IMR-90 (cell line): ENCODE data around the gene ABL1. TPM values are rescaled to one million over a fixed set of nuclear protein-coding genes. Genes with fewer than 3 reads are reported as not detected.

Source experiments
- ATAC-seq: fragments of 200-7000 bp; cut with Tn5 transposase; 2 replicates; pipeline ENCODE4 v1.9.1; 2020; ENCODE audit warnings: low read depth, mild to moderate bottlenecking, moderate library complexity
- BruUV-seq: library from RNA; stranded (reverse); fragments of 400-500 nt; replicated peaks from 2 replicates; lab custom pipeline; 2021; lab: Mats Ljungman, UMichigan
- CTCF ChIA-PET: fragments of 300-600 bp; formaldehyde crosslinking; extraction: SDS; loops from one replicate; lab custom pipeline; 2021; ENCODE audit warnings: antibody characterized with exemption; lab: Yijun Ruan, JAX
- POLR2A ChIA-PET: fragments of 300-600 bp; sonication (Branson Sonifier 250); formaldehyde crosslinking; loops from one replicate; lab custom pipeline; 2022; ENCODE audit warnings: antibody characterized with exemption; ENCODE audit not compliant: unreplicated experiment; lab: Charles Lee
- DNase-seq: peaks from one replicate; pipeline ENCODE4 v3.0.0; 2013
- H2AFZ ChIP-seq: replicated peaks from 2 replicates; pipeline ENCODE3; 2013; ENCODE audit warnings: low read length, mild to moderate bottlenecking; ENCODE audit not compliant: poor library complexity
- H2AK5ac ChIP-seq: 2 replicates; pipeline ENCODE4 v1.6.1; 2013; ENCODE audit warnings: low read depth, low read length, inconsistent platforms
- H2AK9ac ChIP-seq: replicated peaks from 2 replicates; pipeline ENCODE3; 2013; ENCODE audit warnings: mild to moderate bottlenecking, low read depth, low read length, moderate library complexity; ENCODE audit not compliant: poor library complexity
- H2BK120ac ChIP-seq: 2 replicates; pipeline ENCODE4 v1.6.1; 2013; ENCODE audit warnings: low read depth, low read length, inconsistent platforms
- H2BK15ac ChIP-seq: 3 replicates; pipeline ENCODE4 v1.6.1; 2013; ENCODE audit warnings: low read depth, low read length, inconsistent platforms
- H2BK20ac ChIP-seq: 2 replicates; pipeline ENCODE4 v1.6.1; 2013; ENCODE audit warnings: low read depth, mild to moderate bottlenecking, inconsistent platforms, low read length, moderate library complexity
- H2BK5ac ChIP-seq: 2 replicates; pipeline ENCODE4 v1.6.1; 2013; ENCODE audit warnings: mild to moderate bottlenecking, low read depth, low read length, inconsistent platforms; ENCODE audit not compliant: poor library complexity, severe bottlenecking
- H3K14ac ChIP-seq: replicated peaks from 2 replicates; pipeline ENCODE4 v1.6.1; 2013; ENCODE audit warnings: low read depth, low read length, inconsistent platforms
- H3K18ac ChIP-seq: 2 replicates; pipeline ENCODE4 v1.6.1; 2013; ENCODE audit warnings: low read depth, low read length, control low read depth
- H3K23ac ChIP-seq: 2 replicates; pipeline ENCODE4 v1.6.1; 2013; ENCODE audit warnings: low read depth, low read length, inconsistent platforms
- H3K27ac ChIP-seq: 2 replicates; pipeline ENCODE4 v1.5.1; 2013; ENCODE audit warnings: mild to moderate bottlenecking, control low read depth, low read length; ENCODE audit not compliant: insufficient read depth
- H3K27me3 ChIP-seq: 2 replicates; pipeline ENCODE4 v1.6.1; 2013; ENCODE audit warnings: low read length; ENCODE audit not compliant: control insufficient read depth, insufficient read depth
- H3K36me3 ChIP-seq: 2 replicates; pipeline ENCODE4 v1.6.1; 2013; ENCODE audit warnings: low read length, mixed read lengths; ENCODE audit not compliant: control insufficient read depth, insufficient read depth
- H3K4ac ChIP-seq: 2 replicates; pipeline ENCODE4 v1.6.1; 2013; ENCODE audit warnings: low read depth, low read length, inconsistent platforms
- H3K4me1 ChIP-seq: 2 replicates; pipeline ENCODE4 v1.6.1; 2013; ENCODE audit warnings: low read length, mixed read lengths; ENCODE audit not compliant: control insufficient read depth, insufficient read depth
- H3K4me2 ChIP-seq: 2 replicates; pipeline ENCODE4 v1.6.1; 2013; ENCODE audit warnings: low read depth, mild to moderate bottlenecking, control low read depth, low read length, moderate library complexity
- H3K4me3 ChIP-seq: 2 replicates; pipeline ENCODE4 v1.5.1; 2013; ENCODE audit warnings: low read depth, mild to moderate bottlenecking, control low read depth, low read length, moderate library complexity; ENCODE audit not compliant: insufficient read depth
- H3K56ac ChIP-seq: 2 replicates; pipeline ENCODE4 v1.6.1; 2013; ENCODE audit warnings: low read length, inconsistent platforms; ENCODE audit not compliant: insufficient read depth; ENCODE audit errors: extremely low read depth
- H3K79me1 ChIP-seq, 2 experiments: 2 replicates each; pipeline ENCODE4 v1.6.1; 2013; ENCODE audit warnings: low read length in 2 of 2, inconsistent platforms in 1 of 2, low read depth in 1 of 2
- H3K9ac ChIP-seq: 2 replicates; pipeline ENCODE4 v1.6.1; 2013; ENCODE audit warnings: low read depth, low read length, control low read depth
- H3K9me1 ChIP-seq: 2 replicates; pipeline ENCODE4 v1.6.1; 2013; ENCODE audit warnings: low read length, inconsistent platforms; ENCODE audit not compliant: insufficient read depth
- H3K9me3 ChIP-seq: 2 replicates; pipeline ENCODE4 v1.6.1; 2013; ENCODE audit warnings: low read length; ENCODE audit not compliant: control insufficient read depth, insufficient read depth
- H4K20me1 ChIP-seq: 2 replicates; pipeline ENCODE4 v1.6.1; 2013; ENCODE audit warnings: low read length, inconsistent platforms; ENCODE audit not compliant: insufficient read depth
- H4K5ac ChIP-seq: 2 replicates; pipeline ENCODE4 v1.6.1; 2013; ENCODE audit warnings: mild to moderate bottlenecking, low read depth, low read length, control low read depth
- H4K8ac ChIP-seq, 2 experiments: 2 replicates each; pipeline ENCODE4 v1.6.1; 2013; ENCODE audit warnings: low read depth in 2 of 2, low read length in 2 of 2, control low read depth in 1 of 2, inconsistent platforms in 1 of 2
- H4K91ac ChIP-seq: 2 replicates; pipeline ENCODE4 v1.6.1; 2013; ENCODE audit warnings: low read depth, low read length, inconsistent platforms; ENCODE audit not compliant: insufficient read depth
- BHLHE40 ChIP-seq: fragments of 150-350 bp; IDR thresholded peaks from 2 replicates; pipeline ENCODE4 v1.6.1; 2016; ENCODE audit warnings: mild to moderate bottlenecking, low read depth, low read length
- CEBPB ChIP-seq: IDR thresholded peaks from 2 replicates; pipeline ENCODE4 v1.6.1; 2012; ENCODE audit warnings: low read depth, low read length, improper control_type of control experiment
- CHD1 ChIP-seq: IDR thresholded peaks from 2 replicates; pipeline ENCODE4 v1.6.1; 2012; ENCODE audit warnings: low read depth, low read length, improper control_type of control experiment
- CTCF ChIP-seq: conservative IDR thresholded peaks from 2 replicates; pipeline ENCODE4 v1.5.1; 2012; ENCODE audit warnings: mild to moderate bottlenecking, low read depth, low read length, improper control_type of control experiment
- ELK1 ChIP-seq: fragments of 150-350 bp; IDR thresholded peaks from 2 replicates; pipeline ENCODE4 v1.6.1; 2016; ENCODE audit warnings: low read depth, mild to moderate bottlenecking, low read length, moderate library complexity, borderline replicate concordance
- FOS ChIP-seq: fragments of 150-350 bp; IDR thresholded peaks from 2 replicates; pipeline ENCODE4 v1.6.1; 2016; ENCODE audit warnings: low read depth, low read length
- MAFK ChIP-seq: IDR thresholded peaks from 2 replicates; pipeline ENCODE4 v1.6.1; 2012; ENCODE audit warnings: low read depth, low read length, improper control_type of control experiment
- MAZ ChIP-seq: IDR thresholded peaks from 2 replicates; pipeline ENCODE4 v1.6.1; 2012; ENCODE audit warnings: low read depth, mild to moderate bottlenecking, low read length, improper control_type of control experiment, moderate library complexity, borderline replicate concordance
- MXI1 ChIP-seq: IDR thresholded peaks from 2 replicates; pipeline ENCODE4 v1.6.1; 2012; ENCODE audit warnings: low read depth, mild to moderate bottlenecking, low read length, moderate library complexity, borderline replicate concordance
- NFE2L2 ChIP-seq: fragments of 150-350 bp; IDR thresholded peaks from 2 replicates; pipeline ENCODE4 v1.6.1; 2016; ENCODE audit warnings: low read depth, mild to moderate bottlenecking, low read length
- POLR2A ChIP-seq: IDR thresholded peaks from 2 replicates; pipeline ENCODE4 v1.6.1; 2012; ENCODE audit warnings: mild to moderate bottlenecking, low read depth, low read length
- RAD21 ChIP-seq: IDR thresholded peaks from 2 replicates; pipeline ENCODE4 v1.6.1; 2012; ENCODE audit warnings: low read length, improper control_type of control experiment
- RCOR1 ChIP-seq: IDR thresholded peaks from 2 replicates; pipeline ENCODE4 v1.6.1; 2012; ENCODE audit warnings: mild to moderate bottlenecking, low read length, improper control_type of control experiment; ENCODE audit not compliant: insufficient replicate concordance
- RFX5 ChIP-seq: IDR thresholded peaks from 2 replicates; pipeline ENCODE4 v1.8.0; 2012; ENCODE audit warnings: low read depth, mild to moderate bottlenecking, low read length, moderate library complexity
- USF2 ChIP-seq: fragments of 150-350 bp; IDR thresholded peaks from 2 replicates; pipeline ENCODE4 v1.6.1; 2017; ENCODE audit warnings: mild to moderate bottlenecking, antibody characterized with exemption, low read length, low read depth
- WGBS, 2 experiments: methylation state at CpG; one replicate each; pipeline versions ENCODE4 v1.1.5 to v1.1.7; 2013; ENCODE audit warnings: missing lambda C conversion rate in 2 of 2; ENCODE audit not compliant: insufficient read length in 1 of 2; ENCODE audit errors: extremely low coverage in 2 of 2; 5-methylcytosine and 5-hydroxymethylcytosine counted together
- dilution Hi-C: fragments of 300-500 bp; cut with HindIII; formaldehyde crosslinking; loops from one replicate; pipeline ENCODE4 v1.14.3; 2018; ENCODE audit warnings: low sequenced_read_pairs; ENCODE audit not compliant: unreplicated experiment
- in situ Hi-C: fragments of 300-500 bp; cut with MboI; formaldehyde crosslinking; loops from 3 replicates; pipeline ENCODE4 v1.14.3; 2019; ENCODE audit warnings: low sequenced_read_pairs, inconsistent platforms, mixed read lengths
- intact Hi-C: fragments of 100-400 bp; cut with micrococcal nuclease; formaldehyde crosslinking; loops from 2 replicates; pipeline ENCODE4 v1.10.0; 2022
- polyA plus RNA-seq, 3 experiments: library from polyadenylated mRNA; depleted of rRNA; stranded (reverse); fragments of >200 nt; gene quantifications; 2 replicates each; pipeline ENCODE4 v1.2.3, GENCODE V29; 2012; ENCODE audit warnings: low replicate concordance in 1 of 3
- total RNA-seq: library from RNA; depleted of rRNA; stranded (reverse); fragments of >200 nt; gene quantifications from 2 replicates; pipeline ENCODE4 v1.2.3, GENCODE V29; 2012

Gene ABL1
- total and polyA plus RNA-seq, 2 of the 4 experiments (the other 2 are of a cell fraction), result 33.7 to 49.1 TPM

GRCh38 chr9:130789747-130790672 lies 45.0 kb upstream of the ABL1 start:
- Histone ChIP-seq H3K14ac (no peak overlapping the region), H3K23ac (no peak overlapping the region), H2BK15ac (no peak overlapping the region), H3K79me1 (peaks cover 34 to 68% of the 10 kb centered on the region in 2 experiments), H2BK120ac (no peak overlapping the region), H4K8ac (no peak overlapping the region), H3K27ac (no peak overlapping the region), H3K4me2 (no peak overlapping the region), H2BK20ac (no peak overlapping the region), H2AFZ (no peak overlapping the region), H4K5ac (no peak overlapping the region), H3K4me3 (no peak overlapping the region), H4K20me1 (peaks cover 8% of the 10 kb centered on the region; the same call in 1 of the 2 replicates), H3K36me3 (no peaks in the 10 kb centered on the region), H2AK9ac (no peak overlapping the region), H2AK5ac (no peak overlapping the region), H3K4me1 (peaks cover 4% of the 10 kb centered on the region), H3K18ac (no peak overlapping the region), H3K9me1 (peaks cover 7% of the 10 kb centered on the region), H3K4ac (no peak overlapping the region), H3K56ac (no peak overlapping the region), H3K9ac (no peak overlapping the region), H2BK5ac (no peak overlapping the region), H4K91ac (no peak overlapping the region), H3K9me3 (peaks cover 6% of the 10 kb centered on the region), H3K27me3 (no peaks in the 10 kb centered on the region)
- in situ Hi-C loops (no loop called here), dilution Hi-C loops (no loop called here), intact Hi-C loops (no loop called here)
- ChIA-PET CTCF (no interaction called here), POLR2A (no interaction called here)
- ATAC-seq, result no peak
- 100% methylated on average over 2 of the region's 7 CpGs; no CpG with 5 or more reads in 1 of the 2 experiments for WGBS, 2 experiments
- BruUV-seq, result no TSS peak
- DNase-seq, result no peak
- TF ChIP-seq NFE2L2 (no peak), CHD1 (no peak), USF2 (no peak), MXI1 (no peak), RFX5 (no peak), FOS (no peak), MAZ (no peak), CEBPB (no peak), CTCF (no peak), POLR2A (no peak), ELK1 (no peak), RAD21 (no peak), RCOR1 (no peak), MAFK (no peak), BHLHE40 (no peak)
